Prostate gland (tissue), 2 donors: ENCODE data around the gene SHISA4. TPM values are rescaled to one million over a fixed set of nuclear protein-coding genes. Genes with fewer than 3 reads are reported as not detected.
A peak's percentile ranks its signal among the peaks of the same experiment; 100 is the strongest.

ENCODE experiments used
- DNase-seq: peaks from one replicate; pipeline ENCODE4 v3.0.0-alpha.2; 2019; ENCODE audit warnings: low spot score
- H3K27ac ChIP-seq, 2 donors: fragments of 200-600 bp; sonication (generic); 2 replicates each; pipeline ENCODE4 v1.5.1; 2017 to 2019
- H3K27me3 ChIP-seq: fragments of 200-600 bp; sonication (generic); replicated peaks from 2 replicates; pipeline ENCODE4 v1.5.1; 2019; ENCODE audit not compliant: insufficient read depth
- H3K36me3 ChIP-seq, 2 donors: fragments of 200-600 bp; sonication (generic); 1 replicate in 1 of 2; 2 replicates in 1 of 2; pipeline versions ENCODE4 v1.5.1 to v1.8.1; 2017 to 2019
- H3K4me1 ChIP-seq: fragments of 200-600 bp; sonication (generic); replicated peaks from 2 replicates; pipeline ENCODE4 v1.5.1; 2019
- H3K4me3 ChIP-seq, 2 donors: fragments of 200-600 bp; sonication (generic); 2 replicates each; pipeline ENCODE4 v1.5.1; 2017 to 2019
- H3K9me3 ChIP-seq: fragments of 200-600 bp; sonication (generic); 2 replicates; pipeline ENCODE4 v1.5.1; 2017
- CTCF ChIP-seq, 4 experiments: fragments of 200-600 bp in 2 of 4; fragments of 450-650 bp in 2 of 4; sonication (generic) in 2 of 4; IDR thresholded peaks; 1 replicate in 3 of 4; 2 replicates in 1 of 4; pipeline ENCODE4 v1.5.1; 2016 to 2019; ENCODE audit warnings: antibody characterized with exemption in 4 of 4, mild to moderate bottlenecking in 2 of 4, moderate library complexity in 2 of 4
- POLR2A ChIP-seq: fragments of 450-650 bp; IDR thresholded peaks from one replicate; pipeline ENCODE4 v1.6.1; 2016; ENCODE audit warnings: antibody characterized with exemption, mild to moderate bottlenecking
- POLR2AphosphoS5 ChIP-seq: sonication (generic); formaldehyde crosslinking; IDR thresholded peaks from one replicate; pipeline ENCODE4 v1.6.1; 2017; ENCODE audit warnings: antibody characterized with exemption
- WGBS: methylation state at CpG from one replicate; pipeline ENCODE4 v1.1.5; 2018; 5-methylcytosine and 5-hydroxymethylcytosine counted together
- intact Hi-C: fragments of 100-400 bp; cut with DNase I; formaldehyde crosslinking; loops from one replicate; pipeline ENCODE4 v1.14.2; 2022
- microRNA-seq: library from miRNA; unstranded; fragments of <30 nt; microRNA quantifications from one replicate; pipeline ENCODE4, GENCODE V29; 2016
- small RNA-seq, 2 donors: library from RNA; depleted of rRNA; stranded (forward); fragments of <200 nt; gene quantifications; one replicate each; pipeline ENCODE3, GENCODE V24; 2016
- total RNA-seq, 2 donors: library from RNA; depleted of rRNA; stranded (reverse); fragments of >200 nt; gene quantifications; one replicate each; pipeline ENCODE4 v1.1.0, GENCODE V29; 2016

Gene SHISA4
- total RNA-seq, 2 donors from 2014 or later, result 24.5 to 61.9 TPM

GRCh38 chr1:201941420-201942128 is 52.9 kb downstream of the SHISA4 start:
- no peak for DNase-seq
- intact Hi-C loops, result no loop called here
- Histone ChIP-seq H3K36me3 (no peaks in the 10 kb centered on the region), H3K4me1 (no peaks in the 10 kb centered on the region), H3K27ac (peak overlapping the region; percentile 56 to 74), H3K27me3 (no peaks in the 10 kb centered on the region), H3K9me3 (no peaks in the 10 kb centered on the region), H3K4me3 (peak overlapping the region in 1 of 2 donors; percentile 2)
- TF ChIP-seq CTCF (IDR thresholded peaks at IDR 0.05) (no peak), POLR2AphosphoS5 (no peak), POLR2A (no peak)
- 41% methylated on average over 18 of the region's 18 CpGs for WGBS

- 76% methylated on average over 1 of the region's 1 CpG for WGBS
Measured at GRCh38 chr1:201942129-201942495, 53.4 kb downstream of the SHISA4 start.

More at GRCh38 chr1:201942129-201942495, 53.4 kb downstream of the SHISA4 start:
- Histone ChIP-seq H3K27ac (peak overlapping the region; percentile 56 to 74), H3K4me3 (peak overlapping the region in 1 of 2 donors; percentile 2), H3K9me3 (no peaks in the 10 kb centered on the region), H3K4me1 (no peaks in the 10 kb centered on the region), H3K36me3 (no peaks in the 10 kb centered on the region), H3K27me3 (no peaks in the 10 kb centered on the region)
- no peak for DNase-seq
- intact Hi-C loops, result no loop called here
- TF ChIP-seq CTCF (IDR thresholded peaks at IDR 0.05), result no peak
- TF ChIP-seq POLR2AphosphoS5, result no peak
- TF ChIP-seq POLR2A, result no peak

Small RNA genes lying within 50 kb of the gene (microRNA-seq; reads per million reads assigned to microRNA genes)
- not detected for gene MIR6739

Small RNA genes lying within 50 kb of the gene (small RNA-seq; reads per million reads assigned to genes)
- 0 reads per million in 2 donors for gene MIR6739

Other genes starting within 250 kb of the SHISA4 start
- gene IPO9, start 59.7 kb upstream of the SHISA4 start, total RNA-seq, result 10 to 100 TPM; 16.9 to 18.9 TPM
- gene LMOD1, start 57.6 kb downstream of the SHISA4 start, total RNA-seq, result 100 to 1,000 TPM; 112 to 190 TPM
- 10 to 100 TPM; 22.0 to 29.3 TPM for gene TIMM17A, start 66.6 kb downstream of the SHISA4 start, total RNA-seq
- 100 to 1,000 TPM in 1 of 2 donors, 10 to 100 TPM in 1; 70.4 to 104 TPM for gene RNPEP, start 93.8 kb downstream of the SHISA4 start, total RNA-seq
- gene ELF3, start 121.7 kb downstream of the SHISA4 start, total RNA-seq, result 100 to 1,000 TPM in 1 of 2 donors, 10 to 100 TPM in 1; 74.4 to 191 TPM
- gene GPR37L1, start 234.0 kb downstream of the SHISA4 start, total RNA-seq, result under 1 TPM; 0.09 to 0.28 TPM